NB4 (cell line): ENCODE results near the gene MACC1.

Experiments
- POLR2A ChIP-seq: IDR thresholded peaks from 2 replicates; pipeline ENCODE4 v1.6.1; 2011; ENCODE audit warnings: mild to moderate bottlenecking; ENCODE audit not compliant: insufficient read length; ENCODE audit errors: extremely low read depth
- TF ChIP-seq, protein P1 (sequence below): IDR thresholded peaks from one replicate; pipeline ENCODE4 v1.5.1; 2012; ENCODE audit warnings: low read depth, low read length
- TF ChIP-seq, protein P2 (sequence below): IDR thresholded peaks from 2 replicates; pipeline ENCODE4 v1.6.1; 2011; ENCODE audit warnings: low read depth, low read length

DNA sequence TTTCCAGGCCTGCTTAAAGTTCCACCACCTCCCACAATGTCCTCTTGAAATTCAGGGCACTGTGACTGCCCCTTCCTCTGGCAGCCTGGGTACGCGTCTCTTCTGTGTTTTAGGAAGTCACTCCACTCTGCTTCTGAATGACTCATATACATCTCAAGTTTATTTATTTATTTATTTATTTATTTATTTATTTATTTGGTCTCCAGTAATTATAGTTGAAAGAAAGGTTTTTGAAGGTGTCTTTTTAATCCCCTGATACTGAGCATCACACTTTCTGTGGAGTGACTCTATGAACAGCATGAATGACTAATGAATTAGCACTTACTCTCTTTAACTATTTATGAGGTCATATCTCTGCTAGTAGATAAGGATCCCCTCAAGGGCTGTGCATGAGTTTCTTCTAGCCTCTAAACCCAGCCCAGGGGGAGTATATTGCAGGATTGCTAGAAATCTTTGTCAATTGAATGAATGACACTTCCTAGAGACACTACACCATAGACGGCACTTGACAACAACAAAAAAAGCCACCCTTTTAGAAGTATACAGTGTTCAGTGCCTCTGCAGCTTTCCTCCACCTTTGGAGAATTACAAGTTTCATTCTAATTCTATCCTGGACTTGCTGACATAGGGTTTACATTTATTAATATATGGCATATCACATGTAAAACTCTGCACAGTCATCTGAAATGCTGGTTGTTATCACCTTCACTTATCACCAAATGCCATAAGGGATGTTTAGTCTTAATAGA lies 2.1 kb downstream of the MACC1 start:
- TF ChIP-seq, protein P1, sequence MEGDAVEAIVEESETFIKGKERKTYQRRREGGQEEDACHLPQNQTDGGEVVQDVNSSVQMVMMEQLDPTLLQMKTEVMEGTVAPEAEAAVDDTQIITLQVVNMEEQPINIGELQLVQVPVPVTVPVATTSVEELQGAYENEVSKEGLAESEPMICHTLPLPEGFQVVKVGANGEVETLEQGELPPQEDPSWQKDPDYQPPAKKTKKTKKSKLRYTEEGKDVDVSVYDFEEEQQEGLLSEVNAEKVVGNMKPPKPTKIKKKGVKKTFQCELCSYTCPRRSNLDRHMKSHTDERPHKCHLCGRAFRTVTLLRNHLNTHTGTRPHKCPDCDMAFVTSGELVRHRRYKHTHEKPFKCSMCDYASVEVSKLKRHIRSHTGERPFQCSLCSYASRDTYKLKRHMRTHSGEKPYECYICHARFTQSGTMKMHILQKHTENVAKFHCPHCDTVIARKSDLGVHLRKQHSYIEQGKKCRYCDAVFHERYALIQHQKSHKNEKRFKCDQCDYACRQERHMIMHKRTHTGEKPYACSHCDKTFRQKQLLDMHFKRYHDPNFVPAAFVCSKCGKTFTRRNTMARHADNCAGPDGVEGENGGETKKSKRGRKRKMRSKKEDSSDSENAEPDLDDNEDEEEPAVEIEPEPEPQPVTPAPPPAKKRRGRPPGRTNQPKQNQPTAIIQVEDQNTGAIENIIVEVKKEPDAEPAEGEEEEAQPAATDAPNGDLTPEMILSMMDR, result no peak
- no peak for TF ChIP-seq POLR2A
- TF ChIP-seq, protein P2, sequence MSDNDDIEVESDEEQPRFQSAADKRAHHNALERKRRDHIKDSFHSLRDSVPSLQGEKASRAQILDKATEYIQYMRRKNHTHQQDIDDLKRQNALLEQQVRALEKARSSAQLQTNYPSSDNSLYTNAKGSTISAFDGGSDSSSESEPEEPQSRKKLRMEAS, result no peak
